ENCODE results near the gene FAM168B.

Gene FAM168B

DNA sequence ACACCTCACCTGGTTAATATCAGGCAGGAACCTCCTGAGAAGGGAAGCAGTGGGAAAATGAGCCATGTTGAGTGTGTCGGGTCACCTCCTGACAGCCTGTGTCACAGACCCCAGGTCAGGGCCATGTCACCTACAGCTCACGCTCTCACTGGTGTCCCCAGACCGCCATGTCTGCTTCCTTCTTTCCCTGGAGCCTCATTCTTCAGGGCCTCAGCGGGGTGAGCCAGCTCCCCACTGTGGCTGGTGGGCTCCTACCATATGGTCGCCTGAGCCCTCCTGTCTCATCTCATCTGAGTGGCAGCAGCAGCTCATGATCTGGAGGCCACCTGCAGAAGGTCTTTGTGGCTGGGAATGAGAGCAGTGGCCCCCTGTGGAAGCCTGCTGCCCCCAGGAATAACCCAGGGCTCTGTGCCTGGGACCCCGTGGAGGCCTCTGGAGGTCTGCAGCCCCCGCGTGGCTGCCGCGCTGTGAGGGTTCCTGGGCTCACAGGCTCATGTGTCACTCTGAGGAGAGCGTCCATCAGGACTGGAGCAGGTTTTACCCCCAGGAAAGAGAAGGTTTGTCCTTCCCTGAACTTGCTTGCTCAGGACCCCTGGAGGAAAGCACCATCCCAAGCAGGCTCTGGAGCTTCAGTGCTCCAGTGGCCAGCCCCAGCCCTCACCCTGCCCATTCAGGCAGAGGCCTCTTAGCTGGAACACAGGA, 56.4 kb downstream of the FAM168B start:
- no peak for TF ChIP-seq POLR2AphosphoS5 (IDR thresholded peaks at IDR 0.05; ENCODE audit: low read depth)
- TF ChIP-seq REST (IDR thresholded peaks at IDR 0.05; ENCODE audit: insufficient replicate concordance, low read depth) = no peak
- TF ChIP-seq, protein P1, sequence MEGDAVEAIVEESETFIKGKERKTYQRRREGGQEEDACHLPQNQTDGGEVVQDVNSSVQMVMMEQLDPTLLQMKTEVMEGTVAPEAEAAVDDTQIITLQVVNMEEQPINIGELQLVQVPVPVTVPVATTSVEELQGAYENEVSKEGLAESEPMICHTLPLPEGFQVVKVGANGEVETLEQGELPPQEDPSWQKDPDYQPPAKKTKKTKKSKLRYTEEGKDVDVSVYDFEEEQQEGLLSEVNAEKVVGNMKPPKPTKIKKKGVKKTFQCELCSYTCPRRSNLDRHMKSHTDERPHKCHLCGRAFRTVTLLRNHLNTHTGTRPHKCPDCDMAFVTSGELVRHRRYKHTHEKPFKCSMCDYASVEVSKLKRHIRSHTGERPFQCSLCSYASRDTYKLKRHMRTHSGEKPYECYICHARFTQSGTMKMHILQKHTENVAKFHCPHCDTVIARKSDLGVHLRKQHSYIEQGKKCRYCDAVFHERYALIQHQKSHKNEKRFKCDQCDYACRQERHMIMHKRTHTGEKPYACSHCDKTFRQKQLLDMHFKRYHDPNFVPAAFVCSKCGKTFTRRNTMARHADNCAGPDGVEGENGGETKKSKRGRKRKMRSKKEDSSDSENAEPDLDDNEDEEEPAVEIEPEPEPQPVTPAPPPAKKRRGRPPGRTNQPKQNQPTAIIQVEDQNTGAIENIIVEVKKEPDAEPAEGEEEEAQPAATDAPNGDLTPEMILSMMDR (IDR thresholded peaks at IDR 0.05; ENCODE audit: insufficient read depth, low read length) = no peak
- no peak for TF ChIP-seq GABPA (IDR thresholded peaks at IDR 0.05; ENCODE audit: low read depth)
- TF ChIP-seq SPI1 (IDR thresholded peaks at IDR 0.05; ENCODE audit: borderline replicate concordance, low read depth) = no peak
- Histone ChIP-seq H3K4me3 (replicated peaks; ENCODE audit: insufficient read depth, low read length) (no peak overlapping the region), H3K27ac (replicated peaks) (no peak overlapping the region), H3K27me3 (ENCODE audit: insufficient read depth, poor library complexity, severe bottlenecking) (peaks cover 20% of the 10 kb centered on the region)
- DNase-seq (ENCODE audit: low read depth in 1 of 2, low spot score in 1 of 2) = no peak

GRCh38 chr2:131036269-131036668, 57.0 kb downstream of the FAM168B start:
- H3K4me3 ChIP-seq (replicated peaks; ENCODE audit: insufficient read depth, low read length) = no peak overlapping the region
- no peak overlapping the region for H3K27ac ChIP-seq (replicated peaks)
- no peak for DNase-seq (ENCODE audit: low read depth in 1 of 2, low spot score in 1 of 2)
- H3K27me3 ChIP-seq (ENCODE audit: insufficient read depth, poor library complexity, severe bottlenecking) = peaks cover 20% of the 10 kb centered on the region
- TF ChIP-seq POLR2AphosphoS5 (IDR thresholded peaks at IDR 0.05; ENCODE audit: low read depth) (no peak), SPI1 (IDR thresholded peaks at IDR 0.05; ENCODE audit: borderline replicate concordance, low read depth) (no peak), GABPA (IDR thresholded peaks at IDR 0.05; ENCODE audit: low read depth) (no peak), REST (IDR thresholded peaks at IDR 0.05; ENCODE audit: insufficient replicate concordance, low read depth) (no peak)
- TF ChIP-seq, protein P1 (IDR thresholded peaks at IDR 0.05; ENCODE audit: insufficient read depth, low read length) = no peak

GRCh38 chr2:131035826-131036231, 57.4 kb downstream of the FAM168B start:
- DNase-seq (ENCODE audit: low read depth in 1 of 2, low spot score in 1 of 2) = no peak
- no peak overlapping the region for H3K4me3 ChIP-seq (replicated peaks; ENCODE audit: insufficient read depth, low read length)
- H3K27ac ChIP-seq (replicated peaks) = no peak overlapping the region
- H3K27me3 ChIP-seq (ENCODE audit: insufficient read depth, poor library complexity, severe bottlenecking) = peaks cover 20% of the 10 kb centered on the region
- TF ChIP-seq SPI1 (IDR thresholded peaks at IDR 0.05; ENCODE audit: borderline replicate concordance, low read depth) (no peak), GABPA (IDR thresholded peaks at IDR 0.05; ENCODE audit: low read depth) (no peak), REST (IDR thresholded peaks at IDR 0.05; ENCODE audit: insufficient replicate concordance, low read depth) (no peak), POLR2AphosphoS5 (IDR thresholded peaks at IDR 0.05; ENCODE audit: low read depth) (no peak)
- TF ChIP-seq, protein P1 (IDR thresholded peaks at IDR 0.05; ENCODE audit: insufficient read depth, low read length) = no peak
